ENCODE measurements around the gene HMCN1.

DNA sequence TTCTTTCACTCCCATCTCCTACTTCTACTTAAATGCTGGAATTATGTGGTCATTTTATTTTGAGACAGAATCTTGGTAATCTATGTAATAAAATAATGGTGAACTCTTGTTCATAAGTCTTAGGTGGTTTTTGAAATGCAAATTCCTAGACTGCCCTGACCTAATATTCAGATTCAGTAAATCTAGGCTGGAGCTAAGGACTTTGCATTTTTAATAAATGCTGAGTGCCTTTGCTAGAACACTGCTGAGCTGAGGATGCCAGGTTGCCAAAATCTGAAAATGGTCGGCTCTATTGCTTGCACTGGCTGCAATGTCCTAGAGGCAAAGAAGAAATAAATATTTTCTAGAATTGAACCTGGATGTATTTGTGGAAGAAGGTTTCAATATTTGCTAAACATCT, 187.4 kb downstream of the HMCN1 start:
- TF ChIP-seq FOXK2 (IDR thresholded peaks at IDR 0.05): no peak
- TF ChIP-seq FOXM1 (IDR thresholded peaks at IDR 0.05; ENCODE audit: borderline replicate concordance): no peak
- no peak for TF ChIP-seq BHLHE40 (IDR thresholded peaks at IDR 0.05; ENCODE audit: borderline replicate concordance)
- no peak for TF ChIP-seq SUZ12 (IDR thresholded peaks at IDR 0.05)
- no peak for TF ChIP-seq FOXA1 (IDR thresholded peaks at IDR 0.05)
- no peak for TF ChIP-seq ARNT (IDR thresholded peaks at IDR 0.05)
- no peak for TF ChIP-seq ZNF384 (IDR thresholded peaks at IDR 0.05)
- TF ChIP-seq NFRKB (IDR thresholded peaks at IDR 0.05): no peak
- TF ChIP-seq LEF1 (IDR thresholded peaks at IDR 0.05; ENCODE audit: borderline replicate concordance): no peak
- TF ChIP-seq TARDBP (IDR thresholded peaks at IDR 0.05): no peak
- TF ChIP-seq CTBP1 (IDR thresholded peaks at IDR 0.05; ENCODE audit: borderline replicate concordance): no peak
- TF ChIP-seq L3MBTL2 (conservative IDR thresholded peaks at IDR 0.05): no peak
